Astrocyte of the hippocampus (primary cell): ENCODE data around the gene KRT86.

Experiments used
- DNase-seq: peaks from one replicate; pipeline ENCODE4 v3.0.0; 2011; ENCODE audit warnings: low read depth, low spot score

Gene KRT86

DNA sequence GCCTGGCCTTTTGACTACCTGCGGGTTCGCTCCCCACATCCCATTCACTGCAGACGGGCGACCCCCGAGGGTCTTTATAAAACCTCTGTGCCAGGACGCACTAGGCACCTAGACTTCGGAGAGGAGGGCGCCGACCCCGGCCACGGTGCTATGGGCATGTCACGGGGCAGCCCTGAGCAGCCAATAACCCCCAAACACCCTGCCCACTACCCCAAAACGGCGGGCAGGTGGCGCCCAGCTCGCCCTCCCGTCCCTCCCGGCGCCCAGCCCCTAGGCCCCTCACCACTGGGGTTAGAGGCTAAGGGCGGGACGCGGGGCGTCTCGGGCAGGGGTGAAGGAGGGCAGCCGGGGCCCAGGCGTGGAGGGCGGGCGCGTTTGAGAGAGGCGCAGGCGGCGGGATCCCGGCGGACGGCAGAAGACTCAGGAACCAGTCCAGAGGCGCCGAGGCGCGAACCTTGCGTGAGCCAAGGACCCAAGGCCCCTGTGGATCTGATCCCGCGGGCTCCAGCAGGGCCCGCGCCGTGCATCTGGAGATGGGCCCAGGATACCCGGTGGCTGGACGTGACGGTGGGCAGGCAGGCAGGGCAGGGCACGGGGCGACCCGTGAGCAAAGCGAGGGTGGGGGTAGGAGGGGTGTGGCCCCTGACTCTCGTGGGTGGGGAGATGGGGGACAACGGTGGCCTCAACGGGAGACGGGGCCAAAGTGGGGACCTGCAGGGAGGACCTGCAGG lies 81.8 kb downstream of the KRT86 start:
- no peak for DNase-seq

DNA sequence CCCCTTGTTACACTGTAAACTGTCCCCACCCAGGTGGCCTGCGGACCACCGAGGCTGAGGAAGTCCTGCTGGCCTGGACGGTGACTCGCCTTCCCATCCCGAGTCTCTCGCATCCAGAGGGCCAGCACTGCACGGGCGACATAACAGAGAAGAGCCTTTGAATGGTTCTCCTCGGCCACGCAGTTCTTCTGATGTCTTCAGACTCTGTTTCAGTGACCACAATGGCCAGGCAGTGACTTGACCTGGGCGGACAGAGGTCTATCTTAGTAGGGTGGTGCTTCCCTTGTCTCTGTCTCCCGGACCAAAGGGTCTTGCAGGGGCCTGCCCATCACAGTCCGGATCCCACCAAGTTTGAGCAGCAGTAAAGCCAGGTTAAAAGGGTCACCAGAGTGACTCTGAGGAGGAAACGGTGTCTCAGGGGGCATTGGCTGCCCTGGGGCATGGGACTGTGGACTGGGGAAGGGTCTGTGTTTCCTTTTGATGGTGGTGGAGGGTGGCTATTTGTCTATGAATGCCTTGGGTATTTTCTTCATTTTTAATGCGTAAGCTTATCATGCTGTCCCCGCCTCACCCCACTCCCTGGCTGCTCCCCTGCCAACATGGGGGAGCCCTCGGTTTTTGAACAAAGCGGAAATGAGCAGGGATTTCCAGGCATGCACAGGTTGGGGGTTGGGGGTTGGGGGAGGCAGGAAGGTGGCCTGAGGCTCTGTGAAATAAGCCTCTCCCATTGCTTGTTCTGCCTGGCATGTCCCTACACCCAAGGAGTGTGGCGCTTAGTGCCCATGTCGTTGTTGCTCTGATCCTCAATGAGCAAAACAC lies 82.5 kb downstream of the KRT86 start:
- DNase-seq = no peak
